WERI-Rb-1 (cell line): ENCODE results near the gene AZU1.
A peak's percentile ranks its signal among the peaks of the same experiment; 100 is the strongest.

ENCODE experiments used
- DNase-seq: peaks from one replicate; pipeline ENCODE4 v3.0.0-alpha.2; 2020
- H3K27ac ChIP-seq: fragments of 250-450 bp; sonication (Bioruptor Pico); 2 replicates; pipeline ENCODE4 v1.5.1; 2020; ENCODE audit warnings: mild to moderate bottlenecking, moderate library complexity
- H3K27me3 ChIP-seq: fragments of 250-450 bp; sonication (Bioruptor Pico); 2 replicates; pipeline ENCODE4 v1.5.1; 2021; ENCODE audit warnings: mild to moderate bottlenecking, low read depth, moderate library complexity; ENCODE audit not compliant: insufficient read depth, severe bottlenecking
- H3K36me3 ChIP-seq: fragments of 250-450 bp; sonication (Bioruptor Pico); 2 replicates; pipeline ENCODE4 v1.5.1; 2020; ENCODE audit warnings: mild to moderate bottlenecking, moderate library complexity
- H3K4me3 ChIP-seq: 2 replicates; pipeline ENCODE4 v1.5.1; 2011; ENCODE audit warnings: low read depth, mild to moderate bottlenecking, control low read depth, low read length
- H3K9me3 ChIP-seq: fragments of 250-450 bp; sonication (Bioruptor Pico); 2 replicates; pipeline ENCODE4 v1.5.1; 2021; ENCODE audit warnings: mild to moderate bottlenecking, moderate library complexity; ENCODE audit not compliant: severe bottlenecking
- CTCF ChIP-seq: IDR thresholded peaks from 2 replicates; pipeline ENCODE4 v1.5.1; 2011; ENCODE audit warnings: low read depth, mild to moderate bottlenecking, control low read depth, inconsistent platforms, low read length

The AZU1 gene

GRCh38 chr19:789701-790060, 38.0 kb upstream of the AZU1 start:
- Histone ChIP-seq H3K27me3 (no peaks in the 10 kb centered on the region), H3K27ac (peak overlapping the region; percentile 87), H3K9me3 (no peaks in the 10 kb centered on the region), H3K36me3 (no peaks in the 10 kb centered on the region), H3K4me3 (no peak overlapping the region)
- DNase-seq = no peak
- no peak for TF ChIP-seq CTCF

GRCh38 chr19:791007-791566, 36.5 kb upstream of the AZU1 start:
- peak overlapping the region; percentile 72 for H3K27ac ChIP-seq
- no peaks in the 10 kb centered on the region for H3K9me3 ChIP-seq
- DNase-seq = no peak
- H3K27me3 ChIP-seq = no peaks in the 10 kb centered on the region
- no peaks in the 10 kb centered on the region for H3K36me3 ChIP-seq
- H3K4me3 ChIP-seq = no peak overlapping the region
- TF ChIP-seq CTCF = no peak

GRCh38 chr19:791567-792305, 35.9 kb upstream of the AZU1 start:
- Histone ChIP-seq H3K9me3 (no peaks in the 10 kb centered on the region), H3K36me3 (no peaks in the 10 kb centered on the region), H3K4me3 (no peak overlapping the region), H3K27ac (peak overlapping the region; percentile 72), H3K27me3 (no peaks in the 10 kb centered on the region)
- no peak for TF ChIP-seq CTCF
- DNase-seq = peak; percentile 81

GRCh38 chr19:792306-792885, 35.2 kb upstream of the AZU1 start:
- no peak for DNase-seq
- no peaks in the 10 kb centered on the region for H3K36me3 ChIP-seq
- H3K4me3 ChIP-seq = no peak overlapping the region
- H3K27me3 ChIP-seq = no peaks in the 10 kb centered on the region
- no peak for TF ChIP-seq CTCF
- peak overlapping the region; percentile 72 for H3K27ac ChIP-seq
- H3K9me3 ChIP-seq = no peaks in the 10 kb centered on the region

GRCh38 chr19:793806-794205, 33.8 kb upstream of the AZU1 start:
- H3K27ac ChIP-seq = no peak overlapping the region
- H3K36me3 ChIP-seq = peaks cover 9% of the 10 kb centered on the region
- DNase-seq = no peak
- no peak overlapping the region for H3K4me3 ChIP-seq
- H3K9me3 ChIP-seq = no peaks in the 10 kb centered on the region
- no peak for TF ChIP-seq CTCF
- H3K27me3 ChIP-seq = no peaks in the 10 kb centered on the region
